ENCODE data around the gene CGB5.
"Not testable (repeated sequence)": the region's sequence is repeated elsewhere in the genome, so short reads cannot be mapped to it uniquely, and the experiment has no call there.

CGB5 gene

DNA sequence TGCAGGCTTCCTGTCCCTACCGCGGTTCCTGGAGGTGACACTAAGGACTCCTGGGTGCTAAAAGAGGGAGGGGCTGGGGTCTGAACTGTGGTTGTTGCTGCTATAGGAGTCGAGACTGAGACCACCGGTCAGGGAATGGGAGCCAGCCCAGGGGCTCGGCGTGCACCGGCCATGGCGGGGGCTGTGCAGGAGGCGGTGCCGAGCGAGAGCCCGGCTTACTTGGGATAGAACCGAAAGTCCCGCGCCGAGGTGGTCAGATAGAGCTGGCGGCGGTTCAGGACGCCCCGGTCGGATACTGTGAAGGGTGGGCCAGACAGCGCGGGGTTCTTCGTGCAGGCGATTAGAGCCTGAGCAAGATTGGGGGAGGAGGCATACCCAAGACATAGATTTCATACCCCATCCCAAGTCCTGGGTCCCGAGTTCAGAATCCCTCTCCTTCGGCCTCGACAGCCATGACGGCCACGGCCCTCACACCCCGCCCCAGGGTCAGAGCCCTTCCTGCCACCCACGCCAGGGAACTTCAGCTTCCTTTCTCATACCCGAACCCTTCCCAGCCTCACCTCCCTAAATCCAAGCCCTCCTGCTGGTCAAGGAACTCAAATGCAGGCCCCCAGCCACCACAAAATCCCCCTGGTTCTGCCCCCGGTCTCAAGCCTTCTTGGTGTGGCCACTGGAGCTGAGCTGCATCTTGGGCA is 13.4 kb downstream of the CGB5 start:
- DNase-seq (ENCODE audit: low read depth in 2 of 2, low spot score in 1 of 2): not testable (repeated sequence)

DNA sequence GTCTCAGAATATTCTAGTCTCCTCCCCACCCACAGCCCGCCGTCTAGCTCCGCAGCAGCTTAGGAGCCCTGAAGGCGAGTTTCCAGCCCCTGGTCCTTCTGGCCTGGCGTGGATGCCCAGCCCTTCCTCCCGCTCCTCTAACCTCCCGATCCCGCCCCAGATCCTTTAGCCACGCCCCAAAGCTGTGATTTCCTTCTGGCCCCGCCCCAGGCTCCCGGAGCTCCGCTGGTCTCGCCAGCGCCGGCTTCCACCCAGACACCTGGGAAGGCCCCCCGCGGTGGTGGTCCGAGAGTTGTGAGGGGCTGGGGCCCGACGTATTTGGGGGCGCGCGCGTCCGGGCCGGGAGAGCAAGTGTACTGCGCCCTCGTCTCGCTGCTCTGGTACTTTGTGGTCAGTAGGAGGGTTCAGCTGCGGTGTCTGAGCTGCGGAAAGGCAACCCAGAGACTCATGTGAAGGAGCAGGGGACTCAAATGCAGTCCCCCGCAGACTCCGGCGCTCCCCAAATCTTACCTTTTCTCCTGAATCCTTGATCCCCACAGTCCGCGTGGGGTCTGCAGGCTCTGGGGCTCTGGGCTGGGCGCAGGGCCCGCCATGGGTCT is 14.1 kb downstream of the CGB5 start, which contains the start of gene CGB7:
Gene CGB7 (minus strand): TSS at position 114 of the 599 bp plus-strand sequence. CDS start 2,374 bp downstream, outside the sequence.
- DNase-seq (ENCODE audit: low read depth in 2 of 2, low spot score in 1 of 2): no peak

DNA sequence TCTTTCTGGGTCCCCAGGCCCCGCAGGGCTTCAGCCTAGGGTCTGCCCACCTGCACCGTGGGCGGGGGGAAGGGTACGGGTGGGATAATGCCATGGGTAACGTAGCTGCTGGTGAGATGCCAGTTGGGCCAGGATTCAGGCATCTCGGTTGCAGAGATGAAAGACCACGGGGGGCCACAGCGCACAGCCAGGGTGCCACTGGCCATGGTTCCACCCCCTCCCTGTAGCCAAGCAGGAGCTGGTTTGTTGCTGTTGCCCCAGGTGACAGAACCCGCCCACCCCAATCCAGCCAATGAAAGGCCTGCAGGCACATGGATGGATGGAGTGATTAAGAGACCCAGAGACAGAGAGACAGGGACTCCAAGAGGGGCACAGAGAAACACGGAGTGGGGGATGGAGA is 14.9 kb downstream of the CGB5 start:
- DNase-seq (ENCODE audit: low read depth in 2 of 2, low spot score in 1 of 2): no peak

DNA sequence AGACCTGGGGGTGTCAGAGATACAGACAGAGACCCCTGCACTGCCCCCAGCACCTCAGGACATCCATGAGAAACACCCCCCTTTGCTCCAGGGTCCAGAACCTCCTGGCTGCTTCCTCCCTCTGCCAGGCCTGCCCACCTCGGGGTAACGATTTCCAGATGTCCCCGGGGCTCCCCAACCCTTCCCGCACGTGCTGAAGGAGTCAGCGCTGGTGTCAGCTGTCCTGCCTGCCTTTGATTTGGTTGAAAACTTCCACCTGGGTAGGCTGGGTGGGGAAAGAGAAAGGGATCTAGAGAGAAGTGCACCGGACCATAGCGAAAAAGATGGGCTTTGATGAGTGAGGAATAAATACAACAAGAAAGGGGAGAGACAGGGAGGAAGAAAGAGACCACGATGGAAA is 15.4 kb downstream of the CGB5 start:
- DNase-seq (ENCODE audit: low read depth in 2 of 2, low spot score in 1 of 2): no peak

DNA sequence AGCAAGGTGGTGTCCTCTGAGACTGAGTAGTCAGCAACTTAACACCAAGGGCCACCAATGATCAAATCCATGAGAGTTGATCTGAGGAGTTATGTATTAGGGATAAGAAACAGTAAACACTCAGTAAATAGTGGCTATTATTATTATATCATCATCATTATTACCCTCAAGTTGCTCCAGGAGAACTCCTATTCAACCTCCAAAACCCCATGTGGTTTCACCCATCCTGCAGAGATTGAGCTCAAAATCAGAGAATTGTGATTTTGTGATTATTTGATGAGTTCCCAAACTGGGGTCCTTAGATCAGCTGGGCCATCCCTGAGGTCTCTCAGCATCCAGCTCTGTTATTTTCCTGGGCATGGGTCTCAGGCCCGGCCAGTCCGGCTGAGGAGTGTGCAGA is 17.4 kb downstream of the CGB5 start:
- no peak for DNase-seq (ENCODE audit: low read depth in 2 of 2, low spot score in 1 of 2)

- DNase-seq (ENCODE audit: low read depth in 2 of 2, low spot score in 1 of 2): no peak
These were observed 17.8 kb downstream of the CGB5 start for GRCh38 chr19:49061445-49061844.

- no peak for DNase-seq (ENCODE audit: low read depth in 2 of 2, low spot score in 1 of 2)
These were observed 20.5 kb downstream of the CGB5 start for GRCh38 chr19:49064029-49064629.

DNA sequence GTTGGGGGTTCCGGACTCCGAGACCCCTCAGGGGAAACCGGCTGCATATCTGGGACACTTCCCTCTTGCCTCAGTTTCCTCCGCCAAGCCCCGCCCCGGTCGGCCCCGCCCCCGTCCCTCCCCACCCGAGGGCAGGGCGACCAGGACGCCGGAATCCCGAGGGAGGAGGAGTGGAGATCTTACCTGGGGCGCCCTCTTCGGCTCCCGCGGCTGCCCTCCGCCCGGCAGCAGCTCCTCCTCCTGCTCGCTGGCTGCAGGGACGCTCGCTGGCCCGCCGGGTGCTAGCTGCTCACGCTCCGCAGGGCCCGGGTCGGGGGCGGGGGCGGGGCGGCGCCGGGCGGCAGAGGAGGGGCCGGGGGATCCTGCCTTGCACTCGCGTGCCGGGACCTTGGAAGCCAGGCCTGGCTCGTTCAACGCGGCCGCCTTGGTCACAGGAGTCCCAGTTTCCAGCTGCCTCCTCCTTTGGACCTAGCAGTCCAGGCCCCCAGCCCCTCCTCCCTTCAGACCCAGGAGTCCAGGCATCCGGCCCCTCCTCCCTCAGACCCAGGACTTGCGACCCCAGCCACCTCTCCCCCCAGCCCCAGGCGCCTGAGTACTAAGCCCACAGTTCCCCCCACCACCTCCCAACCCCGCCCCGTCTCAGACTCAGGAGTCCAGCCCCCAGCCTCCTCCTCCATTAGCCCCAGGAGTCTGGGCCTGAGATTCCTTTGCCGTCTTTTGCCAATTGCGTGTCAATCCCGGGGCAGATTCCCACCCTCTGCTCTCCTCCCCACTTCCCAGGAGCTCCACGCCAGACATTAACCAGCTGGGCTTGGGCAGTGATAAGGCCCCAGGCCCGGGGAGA is 21.3 kb downstream of the CGB5 start, which contains the start of gene NTF4:
Gene NTF4 (minus strand): TSS at position 51 of the 844 bp plus-strand sequence. CDS start 2,821 bp downstream, outside the sequence.
- DNase-seq (ENCODE audit: low read depth in 2 of 2, low spot score in 1 of 2): no peak

DNA sequence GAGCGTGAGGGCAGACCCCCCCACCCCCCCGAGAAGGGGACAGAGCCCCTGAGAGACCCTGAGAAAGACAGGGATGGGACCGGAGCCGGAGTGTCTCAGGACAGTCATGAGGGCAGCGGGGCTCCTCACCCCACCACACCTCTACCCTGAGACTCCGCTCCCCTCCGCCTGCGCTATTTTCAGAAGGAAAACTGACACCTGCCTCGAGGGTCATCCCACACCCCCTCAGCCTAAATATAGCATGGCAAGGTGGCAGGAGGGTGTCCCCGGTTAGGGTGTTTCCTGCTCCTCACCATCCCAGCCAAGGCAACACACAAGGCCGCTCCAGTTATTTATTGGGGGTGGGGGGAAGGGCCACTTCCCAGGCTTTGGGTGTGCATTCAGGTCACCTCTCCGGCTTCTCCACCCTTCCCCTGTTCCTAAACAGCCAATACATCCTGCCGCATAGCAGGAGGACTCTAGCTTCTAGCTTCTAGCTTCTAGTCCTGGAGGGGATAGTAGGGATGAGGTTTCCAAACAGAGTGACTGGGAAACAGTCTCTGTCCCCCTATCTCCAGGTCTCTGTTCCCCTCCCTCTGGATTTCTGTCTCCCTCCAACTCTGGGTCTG is 22.4 kb downstream of the CGB5 start:
- no peak for DNase-seq (ENCODE audit: low read depth in 2 of 2, low spot score in 1 of 2)

- no peak for DNase-seq (ENCODE audit: low read depth in 2 of 2, low spot score in 1 of 2)
These were observed 23.9 kb downstream of the CGB5 start for GRCh38 chr19:49067554-49067953.

DNA sequence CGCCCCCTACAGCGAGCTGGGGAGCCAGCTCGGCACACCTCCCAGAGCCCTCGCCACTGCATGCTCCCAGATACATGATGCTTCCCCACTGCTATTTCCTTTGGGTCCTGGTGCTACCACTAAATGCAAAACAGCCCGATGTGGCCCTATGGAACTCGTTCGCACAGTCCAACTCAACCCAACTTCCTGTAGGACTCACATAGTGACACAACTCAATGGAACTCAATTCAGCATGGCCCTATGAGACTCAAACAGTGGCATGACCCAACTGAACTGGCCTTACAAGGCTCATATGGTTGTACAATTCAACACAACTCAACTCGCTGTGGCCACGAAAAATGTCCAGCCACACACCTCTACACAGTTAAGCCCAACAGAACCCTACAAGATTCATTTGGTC is 25.4 kb downstream of the CGB5 start:
- DNase-seq (ENCODE audit: low read depth in 2 of 2, low spot score in 1 of 2): no peak

DNA sequence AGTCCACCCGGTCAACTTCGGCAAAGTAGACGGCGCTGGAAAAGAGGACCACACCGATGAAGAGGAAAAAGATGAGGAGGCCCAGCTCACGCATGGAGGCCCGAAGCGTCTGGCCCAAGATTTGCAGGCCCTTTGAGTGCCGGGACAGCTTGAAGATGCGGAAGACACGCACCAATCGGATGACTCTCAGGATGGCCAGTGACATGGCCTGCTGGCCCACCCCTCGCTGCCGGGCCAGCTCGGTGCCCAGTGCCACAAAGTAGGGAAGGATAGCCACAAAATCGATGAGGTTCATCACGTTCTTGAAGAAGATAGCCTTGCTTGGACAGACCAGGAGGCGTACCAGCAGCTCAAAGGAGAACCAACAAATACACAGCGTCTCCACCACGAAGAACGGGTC is 26.8 kb downstream of the CGB5 start:
- DNase-seq (ENCODE audit: low read depth in 2 of 2, low spot score in 1 of 2): no peak

DNA sequence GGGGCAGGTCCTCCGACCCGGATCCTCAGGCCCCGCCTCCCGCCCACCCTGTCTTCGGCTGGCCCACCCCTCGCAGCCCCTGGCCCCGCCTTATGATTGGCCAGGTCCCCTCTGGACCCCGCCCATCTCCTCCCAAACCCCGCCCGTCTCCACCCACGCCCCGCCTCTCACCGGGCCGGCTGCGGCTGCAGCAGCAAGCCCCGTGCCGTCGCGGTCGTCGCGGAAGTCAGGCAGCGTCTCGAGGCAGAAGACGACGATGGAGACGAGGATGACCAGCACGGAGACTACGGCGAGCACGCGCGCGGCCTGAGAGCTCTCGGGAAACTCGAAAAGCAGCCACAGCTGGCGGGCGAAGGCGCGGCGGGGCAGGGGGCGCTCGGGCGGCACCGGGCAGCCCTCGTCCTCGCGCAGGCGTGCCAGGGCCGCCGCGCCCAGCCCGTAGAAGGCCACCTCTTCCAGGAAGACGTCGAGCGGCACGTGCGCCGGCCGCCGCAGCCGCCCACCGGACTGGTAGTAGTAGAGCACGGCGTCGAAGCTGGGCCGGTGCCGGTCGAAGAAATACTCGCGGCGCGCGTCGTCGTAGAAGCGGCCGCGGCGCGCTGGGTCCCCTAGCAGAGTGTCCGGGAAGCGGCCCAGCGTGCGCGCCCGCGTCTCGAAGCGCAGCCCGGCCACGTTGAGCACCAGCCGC is 28.4 kb downstream of the CGB5 start:
- no peak for DNase-seq (ENCODE audit: low read depth in 2 of 2, low spot score in 1 of 2)

GRCh38 chr19:49073514-49074378 is 30.1 kb downstream of the CGB5 start:
- DNase-seq (ENCODE audit: low read depth in 2 of 2, low spot score in 1 of 2): no peak

DNA sequence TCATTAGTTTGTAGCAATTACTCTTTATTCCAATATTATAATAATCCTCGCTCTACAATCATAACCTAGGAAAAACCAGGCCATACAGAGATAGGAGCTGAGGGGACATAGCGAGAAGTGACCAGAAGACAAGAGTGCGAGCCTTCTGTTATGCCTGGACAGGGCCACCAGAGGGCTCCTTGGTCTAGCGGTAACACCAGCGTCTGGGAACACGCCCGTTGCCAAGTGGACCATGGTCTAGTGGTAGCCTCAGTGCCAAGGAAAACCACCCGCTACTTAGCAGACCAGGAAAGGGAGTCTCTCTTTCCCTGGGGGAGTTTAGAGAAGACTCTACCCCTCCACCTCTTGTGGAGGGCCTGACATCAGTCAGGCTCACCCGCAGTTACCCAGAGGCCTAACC is 31.2 kb downstream of the CGB5 start:
- DNase-seq (ENCODE audit: low read depth in 2 of 2, low spot score in 1 of 2): not testable (repeated sequence)

DNA sequence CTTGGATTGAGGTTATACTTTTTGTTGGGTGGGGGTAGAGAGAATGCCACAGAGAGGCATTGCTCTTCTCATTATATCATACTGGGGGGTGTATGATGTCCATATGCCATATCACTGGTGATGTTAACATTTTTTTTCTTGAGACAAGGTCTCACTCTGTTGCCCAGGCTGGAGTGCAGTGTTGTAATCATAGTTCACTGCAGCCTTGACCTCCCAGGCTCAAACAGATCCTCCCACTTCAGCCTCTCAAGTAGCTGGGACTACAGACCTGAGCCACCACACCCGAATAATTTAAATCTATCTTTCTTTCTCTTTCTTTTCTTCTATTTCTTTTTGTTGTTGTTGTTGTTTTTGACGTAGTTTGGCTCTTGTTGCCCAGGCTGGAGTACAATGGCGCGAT is 36.7 kb downstream of the CGB5 start:
- DNase-seq (ENCODE audit: low read depth in 2 of 2, low spot score in 1 of 2): no peak

- DNase-seq (ENCODE audit: low read depth in 2 of 2, low spot score in 1 of 2): no peak
These were observed 37.6 kb downstream of the CGB5 start for GRCh38 chr19:49081273-49081672.

DNA sequence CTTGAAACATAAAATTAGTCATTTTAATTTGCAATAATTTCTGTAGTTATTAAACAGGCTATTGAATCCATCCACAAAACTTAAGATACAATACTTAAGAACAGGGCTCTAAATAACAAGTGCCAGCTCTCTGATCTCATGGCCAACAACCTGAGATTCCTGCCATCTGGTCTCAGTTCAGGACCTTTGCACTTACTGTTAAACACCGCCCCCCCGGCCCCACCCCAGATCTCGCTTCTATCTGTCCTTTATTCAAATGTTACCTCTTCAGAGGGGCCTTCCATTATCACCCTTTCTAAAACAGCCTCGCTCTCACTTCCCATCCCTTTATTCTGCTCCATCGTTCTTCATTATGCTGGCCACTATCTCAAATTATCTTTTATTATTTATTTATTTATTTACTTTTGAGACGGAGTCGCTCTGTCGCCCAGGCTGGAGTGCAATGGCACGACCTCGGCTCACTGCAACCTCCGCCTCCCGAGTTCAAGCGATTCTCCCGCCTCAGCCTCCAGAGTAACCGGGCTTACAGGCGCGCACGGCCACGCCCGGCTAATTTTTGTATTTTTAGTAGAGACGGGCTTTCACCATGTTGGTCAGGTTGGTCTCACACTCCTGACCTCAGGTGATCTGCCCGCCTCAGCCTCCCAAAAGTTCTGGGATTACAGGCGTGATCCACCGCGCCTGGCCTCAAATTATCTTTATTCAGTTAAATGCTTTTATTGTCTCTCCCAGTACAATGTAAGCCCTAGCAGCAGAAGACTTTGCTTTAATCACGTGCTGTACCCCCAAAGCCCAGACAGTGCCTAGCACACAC is 40.8 kb downstream of the CGB5 start:
- DNase-seq (ENCODE audit: low read depth in 2 of 2, low spot score in 1 of 2): no peak
